Chondrocyte (in vitro differentiated cells): ENCODE data around the gene KMT2D. TPM values are rescaled to one million over a fixed set of nuclear protein-coding genes. Genes with fewer than 3 reads are reported as not detected.

Source experiments
- DNase-seq: peaks from one replicate; pipeline ENCODE4 v3.0.0; 2021; ENCODE audit warnings: mixed read lengths, low spot score
- H3K27ac Mint-ChIP-seq: one replicate; pipeline ENCODE4 v1.8.0; 2021; ENCODE audit warnings: mild to moderate bottlenecking, moderate library complexity, mixed read lengths; ENCODE audit not compliant: unreplicated experiment
- H3K27me3 Mint-ChIP-seq: 2 replicates; pipeline ENCODE4 v1.8.0; 2021; ENCODE audit warnings: low read depth, mixed read lengths
- H3K36me3 Mint-ChIP-seq: 2 replicates; pipeline ENCODE4 v1.8.0; 2021; ENCODE audit warnings: low read depth, mixed read lengths
- H3K4me1 Mint-ChIP-seq: 2 replicates; pipeline ENCODE4 v1.8.0; 2021; ENCODE audit warnings: low read depth, mild to moderate bottlenecking, mixed read lengths
- H3K4me3 Mint-ChIP-seq: one replicate; pipeline ENCODE4 v1.8.0; 2021; ENCODE audit warnings: mild to moderate bottlenecking, moderate library complexity, mixed read lengths; ENCODE audit not compliant: unreplicated experiment
- H3K9me3 Mint-ChIP-seq: 2 replicates; pipeline ENCODE4 v1.8.0; 2021; ENCODE audit warnings: low read depth, mixed read lengths
- CTCF ChIP-seq: fragments of 200-600 bp; sonication (generic); IDR thresholded peaks from 2 replicates; pipeline ENCODE4 v1.5.0; 2021; ENCODE audit warnings: antibody characterized with exemption, mild to moderate bottlenecking, moderate library complexity
- total RNA-seq: library from RNA; stranded (reverse); gene quantifications from 3 replicates; pipeline ENCODE4 v1.2.1, GENCODE V29; 2021

Gene KMT2D
- total RNA-seq, 1 donor from 2014 or later = 65.4 TPM

GRCh38 chr12:49036029-49036428, 24.6 kb downstream of the KMT2D start:
- no peak for DNase-seq
- H3K4me3 Mint-ChIP-seq = no peak overlapping the region
- no peak overlapping the region for H3K27ac Mint-ChIP-seq
- H3K4me1 Mint-ChIP-seq = no peaks in the 10 kb centered on the region
- TF ChIP-seq CTCF = no peak
- no peaks in the 10 kb centered on the region for H3K27me3 Mint-ChIP-seq
- peaks cover 38% of the 10 kb centered on the region for H3K36me3 Mint-ChIP-seq
- no peaks in the 10 kb centered on the region for H3K9me3 Mint-ChIP-seq

GRCh38 chr12:49034286-49034622, 26.3 kb downstream of the KMT2D start:
- H3K27me3 Mint-ChIP-seq = no peaks in the 10 kb centered on the region
- H3K4me3 Mint-ChIP-seq = no peak overlapping the region
- H3K4me1 Mint-ChIP-seq = no peaks in the 10 kb centered on the region
- DNase-seq = peak; percentile 29
- H3K9me3 Mint-ChIP-seq = no peaks in the 10 kb centered on the region
- TF ChIP-seq CTCF = no peak
- peaks cover 31% of the 10 kb centered on the region for H3K36me3 Mint-ChIP-seq
- H3K27ac Mint-ChIP-seq = no peak overlapping the region

- Mint-ChIP-seq H3K4me1 (no peaks in the 10 kb centered on the region), H3K4me3 (no peak overlapping the region)
Measured at GRCh38 chr12:49033611-49034285, 26.8 kb downstream of the KMT2D start.

GRCh38 chr12:49032679-49033447, 27.7 kb downstream of the KMT2D start:
- no peak overlapping the region for H3K27ac Mint-ChIP-seq
- H3K9me3 Mint-ChIP-seq = no peaks in the 10 kb centered on the region
- H3K27me3 Mint-ChIP-seq = no peaks in the 10 kb centered on the region
- no peaks in the 10 kb centered on the region for H3K4me1 Mint-ChIP-seq
- no peak overlapping the region for H3K4me3 Mint-ChIP-seq
- DNase-seq = no peak
- TF ChIP-seq CTCF = no peak
- H3K36me3 Mint-ChIP-seq = peaks cover 28% of the 10 kb centered on the region

More at GRCh38 chr12:49033611-49034285, 26.8 kb downstream of the KMT2D start:
- Mint-ChIP-seq H3K27me3 (no peaks in the 10 kb centered on the region), H3K36me3 (peaks cover 28% of the 10 kb centered on the region), H3K9me3 (no peaks in the 10 kb centered on the region), H3K27ac (no peak overlapping the region)
- DNase-seq = peak; percentile 44
- TF ChIP-seq CTCF = no peak

- Mint-ChIP-seq H3K36me3 (peaks cover 30% of the 10 kb centered on the region), H3K9me3 (no peaks in the 10 kb centered on the region), H3K4me3 (no peak overlapping the region), H3K4me1 (no peaks in the 10 kb centered on the region), H3K27me3 (no peaks in the 10 kb centered on the region), H3K27ac (no peak overlapping the region)
- TF ChIP-seq CTCF = no peak
- DNase-seq = no peak
Measured at GRCh38 chr12:49032276-49032675, 28.3 kb downstream of the KMT2D start.
